Pancreas (tissue), 10 donors: ENCODE results near the gene RSPH1. TPM values are rescaled to one million over a fixed set of nuclear protein-coding genes. Genes with fewer than 3 reads are reported as not detected.

Experiments
- ATAC-seq, 4 donors: fragments of 200-7000 bp; cut with Tn5 transposase; one replicate each; pipeline versions ENCODE4 v1.8.0 to v1.9.1; 2020; ENCODE audit warnings: mild to moderate bottlenecking in 4 of 4, moderate library complexity in 4 of 4
- DNase-seq, 6 donors: peaks; one replicate each; pipeline ENCODE4 v3.0.0-alpha.2; 2020
- FAIRE-seq: peaks from 2 replicates; lab custom pipeline; 2012; peaks lifted over from hg19 to GRCh38; lab: Jason Lieb, UNC
- H3K27ac ChIP-seq, 4 donors: fragments of 200-600 bp; sonication (generic); 1 replicate in 3 of 4; 2 replicates in 1 of 4; pipeline versions ENCODE4 v1.5.0 to v1.8.0; 2020
- H3K27me3 ChIP-seq, 4 donors: fragments of 200-600 bp; one replicate each; pipeline ENCODE4 v1.8.0; 2021
- H3K36me3 ChIP-seq, 3 donors: fragments of 200-600 bp; sonication (generic) in 1 of 3; one replicate each; pipeline versions ENCODE4 v1.5.0 to v1.8.0; 2020 to 2021
- H3K4me1 ChIP-seq, 3 donors: fragments of 200-600 bp; one replicate each; pipeline ENCODE4 v1.8.0; 2021
- H3K4me3 ChIP-seq, 4 donors: fragments of 200-600 bp; sonication (generic) in 2 of 4; one replicate each; pipeline versions ENCODE4 v1.5.0 to v1.8.0; 2020 to 2021
- H3K9me3 ChIP-seq, 4 donors: fragments of 200-600 bp; one replicate each; pipeline ENCODE4 v1.8.0; 2021
- CTCF ChIP-seq, 4 donors: fragments of 200-600 bp; sonication (generic) in 3 of 4; IDR thresholded peaks; one replicate each; pipeline versions ENCODE4 v1.5.0 to v1.8.0; 2021; ENCODE audit warnings: antibody characterized with exemption in 4 of 4
- WGBS, 2 donors: extraction: QIAGEN DNeasy Blood & Tissue Kit; methylation state at CpG; one replicate each; pipeline ENCODE4 v1.1.7; 2013; 5-methylcytosine and 5-hydroxymethylcytosine counted together
- intact Hi-C, 3 donors: fragments of 100-400 bp; cut with DNase I; formaldehyde crosslinking; loops; one replicate each; pipeline versions ENCODE4 v1.11.1 to v1.14.2; 2022
- polyA plus RNA-seq, 2 donors: library from polyadenylated mRNA; stranded (reverse); fragments of 200-250 nt; gene quantifications; one replicate each; pipeline ENCODE4 v1.2.3, GENCODE V29; 2013
- total RNA-seq, 6 donors: library from RNA; stranded (reverse); fragmentation: NEBNext Ultra II Directional in 4 of 6; extraction: Animal tissue kit (Norgen Biotek cat#: 25700) in 4 of 6; gene quantifications; one replicate each; pipeline versions ENCODE4 v1.2.1 to v1.2.4, GENCODE V29; 2021 to 2023
- donor health status: healthy with polysubstance abuse.
- donor health status: DM: no; HTN: no; CAD: no; lungs with moderate emphysema.
- donor health status: DM: no; HTN: no; CAD: no.
- donor health status: control.
- donor health status: control.
- donor health status: Bipolar disorder and iron deficiency.
- donor health status: DM: yes; HTN: yes; CAD: no.
- donor health status: DM: no; HTN: no; CAD: no.
- donor health status: DM: no; HTN: no; CAD: no.
- donor health status: DM: yes; HTN: yes; CAD: no.

Gene RSPH1
- total and polyA plus RNA-seq, 8 donors, result 0.94 to 5.0 (median 2.1) TPM

DNA sequence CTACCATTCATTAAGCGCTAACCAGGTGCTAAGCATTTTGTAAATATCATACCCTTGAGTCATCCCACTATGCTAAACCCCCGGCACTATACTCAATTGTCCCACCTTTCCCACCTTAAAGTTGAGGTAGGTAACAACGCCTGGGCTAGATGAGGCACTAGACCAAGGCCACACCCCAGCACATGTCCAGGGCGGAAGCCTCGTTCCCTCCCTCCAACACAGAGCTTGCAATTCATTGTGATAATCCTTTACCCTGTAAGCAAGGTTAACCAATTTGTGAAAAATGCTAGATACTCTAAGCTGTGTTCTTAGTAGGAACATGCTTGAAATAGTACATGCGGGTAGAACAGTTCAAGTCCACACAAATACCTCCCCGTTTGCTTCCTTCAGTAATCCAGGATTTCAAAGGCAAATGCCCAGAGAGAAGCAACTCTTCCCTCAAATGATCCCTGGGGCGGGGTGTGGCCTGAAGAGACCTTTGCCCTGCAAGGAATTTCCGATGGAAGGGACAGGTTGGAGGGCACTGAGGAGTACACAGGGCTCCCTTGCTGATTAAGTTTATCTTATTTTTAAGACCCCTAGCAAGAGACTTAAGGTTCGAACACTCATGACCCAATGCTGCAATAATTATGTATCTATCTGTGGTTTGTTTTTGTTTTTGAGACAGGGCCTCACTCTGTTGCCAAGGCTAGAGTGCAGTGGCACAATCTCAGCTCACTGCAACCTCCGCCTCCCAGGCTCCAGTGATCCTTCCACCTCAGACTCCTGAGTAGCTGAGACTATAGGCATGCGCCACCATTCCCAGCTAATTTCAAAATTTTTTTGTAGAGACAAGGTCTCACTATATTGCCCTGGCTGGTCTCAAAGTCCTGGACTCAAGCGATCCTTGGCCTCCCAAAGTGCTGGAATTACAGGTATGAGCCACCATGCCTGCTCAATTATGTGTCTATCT, 2.6 kb downstream of the RSPH1 start:
- H3K4me3 ChIP-seq, result no peak overlapping the region
- DNase-seq (no peak), FAIRE-seq (no peak), ATAC-seq (no peak)
- H3K36me3 ChIP-seq, result no peaks in the 10 kb centered on the region
- WGBS, 2 donors, result 75 to 88% methylated on average over 13 of the region's 13 CpGs
- intact Hi-C loops, result no loop called here
- no peak for TF ChIP-seq CTCF (IDR thresholded peaks at IDR 0.05)
- no peaks in the 10 kb centered on the region for H3K9me3 ChIP-seq
- no peak overlapping the region for H3K27ac ChIP-seq
- no peaks in the 10 kb centered on the region for H3K27me3 ChIP-seq
- peaks cover 0 to 8% (median 0%) of the 10 kb centered on the region in 3 donors for H3K4me1 ChIP-seq

- intact Hi-C loops, result no loop called here
- Histone ChIP-seq H3K9me3 (no peaks in the 10 kb centered on the region), H3K27ac (no peak overlapping the region), H3K36me3 (no peaks in the 10 kb centered on the region), H3K27me3 (no peaks in the 10 kb centered on the region), H3K4me3 (no peak overlapping the region), H3K4me1 (peaks cover 0 to 8% (median 0%) of the 10 kb centered on the region in 3 donors)
- no peak for ATAC-seq
- TF ChIP-seq CTCF (IDR thresholded peaks at IDR 0.05), result no peak
- no peak for DNase-seq
- no peak for FAIRE-seq
- WGBS, 2 donors, result 80 to 82% methylated on average over 8 of the region's 8 CpGs
Observed at GRCh38 chr21:42492201-42492600, 3.8 kb downstream of the RSPH1 start.

- no peaks in the 10 kb centered on the region for H3K9me3 ChIP-seq
Observed at GRCh38 chr21:42491328-42491727, 4.7 kb downstream of the RSPH1 start.

DNA sequence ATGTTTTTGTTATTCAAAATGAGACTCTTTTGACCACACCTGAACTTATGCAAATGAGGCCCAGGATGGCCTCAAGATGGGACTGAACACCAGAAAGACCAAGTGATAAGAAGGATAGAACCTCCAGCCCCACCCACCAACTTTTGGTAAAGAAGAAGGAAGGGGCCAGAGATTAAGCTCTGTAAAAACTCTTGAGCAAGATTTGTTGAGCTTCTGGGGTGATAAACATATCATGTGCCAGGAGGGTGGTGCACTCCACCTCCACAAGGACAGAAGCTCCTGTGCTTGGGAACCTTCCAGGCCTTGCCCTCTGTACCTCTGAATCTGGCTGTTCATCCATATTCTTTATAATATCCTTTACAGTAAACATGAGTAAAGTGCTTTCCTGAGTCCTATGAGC, 5.3 kb downstream of the RSPH1 start:
- Histone ChIP-seq H3K36me3 (no peaks in the 10 kb centered on the region), H3K4me3 (no peak overlapping the region), H3K27ac (no peak overlapping the region), H3K27me3 (no peaks in the 10 kb centered on the region), H3K9me3 (no peaks in the 10 kb centered on the region), H3K4me1 (peaks cover 0 to 4% (median 0%) of the 10 kb centered on the region in 3 donors)
- intact Hi-C loops, result no loop called here
- ATAC-seq (no peak), DNase-seq (no peak), FAIRE-seq (no peak)
- no peak for TF ChIP-seq CTCF (IDR thresholded peaks at IDR 0.05)

More at GRCh38 chr21:42491328-42491727, 4.7 kb downstream of the RSPH1 start:
- DNase-seq (no peak), ATAC-seq (no peak), FAIRE-seq (no peak)
- Histone ChIP-seq H3K27ac (no peak overlapping the region), H3K4me3 (no peak overlapping the region), H3K27me3 (no peaks in the 10 kb centered on the region), H3K4me1 (peaks cover 0 to 4% (median 0%) of the 10 kb centered on the region in 3 donors), H3K36me3 (no peaks in the 10 kb centered on the region)
- no peak for TF ChIP-seq CTCF (IDR thresholded peaks at IDR 0.05)
- intact Hi-C loops, result no loop called here
- 43 to 45% methylated on average over 1 of the region's 1 CpG for WGBS, 2 donors

GRCh38 chr21:42489991-42490390, 6.0 kb downstream of the RSPH1 start:
- FAIRE-seq, result no peak
- DNase-seq, result no peak
- Histone ChIP-seq H3K4me3 (no peak overlapping the region), H3K4me1 (no peaks in the 10 kb centered on the region), H3K27me3 (no peaks in the 10 kb centered on the region), H3K9me3 (no peaks in the 10 kb centered on the region), H3K36me3 (no peaks in the 10 kb centered on the region), H3K27ac (no peak overlapping the region)
- ATAC-seq, result no peak
- TF ChIP-seq CTCF (IDR thresholded peaks at IDR 0.05), result no peak
- WGBS, 2 donors, result 75 to 87% methylated on average over 4 of the region's 4 CpGs
- intact Hi-C loops, result no loop called here
